ENCODE results near the gene PRKAR2B.

The PRKAR2B gene

DNA sequence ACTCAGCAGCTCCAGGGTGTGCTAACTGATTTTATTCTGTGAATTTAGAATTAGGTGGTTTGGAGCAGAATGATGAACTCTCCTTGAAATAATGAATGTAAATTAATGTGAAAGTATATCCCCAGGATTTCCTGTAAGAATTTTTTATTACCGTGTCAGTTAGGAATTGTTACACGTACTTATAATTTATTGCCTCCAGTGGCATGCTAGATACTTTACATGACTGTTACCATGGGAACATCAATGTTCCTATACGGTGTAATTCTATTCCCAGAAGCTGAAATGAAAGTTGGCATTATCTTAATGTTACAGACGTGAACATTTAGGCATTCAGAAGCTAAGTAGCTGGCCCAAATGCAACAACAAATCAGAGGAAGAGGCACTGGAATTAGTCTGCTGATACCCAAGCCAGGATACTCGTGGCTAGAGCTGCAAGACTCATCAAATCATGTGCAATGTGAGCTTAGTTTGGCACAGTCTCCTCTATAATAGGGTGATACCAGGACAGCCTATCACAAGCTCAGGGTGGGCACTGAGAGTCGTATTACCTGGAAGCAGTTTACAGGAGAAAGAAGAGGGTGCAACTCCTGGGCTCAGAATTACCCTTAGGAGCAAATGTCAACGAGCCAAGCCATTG lies 30.0 kb upstream of the PRKAR2B start:
- H3K9me3 ChIP-seq (ENCODE audit: insufficient read depth, low read depth, low read length) = no peaks in the 10 kb centered on the region
- H3K4me3 ChIP-seq (ENCODE audit: low read length) = no peak overlapping the region
- no peaks in the 10 kb centered on the region for H3K27me3 ChIP-seq (ENCODE audit: insufficient read depth, low read length)
- no peak overlapping the region for H3K27ac ChIP-seq (ENCODE audit: low read length)
- H3K36me3 ChIP-seq (ENCODE audit: insufficient read depth, low read depth, low read length) = no peaks in the 10 kb centered on the region
- no peak overlapping the region for H3K9ac ChIP-seq (ENCODE audit: low read depth, low read length)
- no peaks in the 10 kb centered on the region for H3K4me1 ChIP-seq (ENCODE audit: insufficient read depth, low read length)

DNA sequence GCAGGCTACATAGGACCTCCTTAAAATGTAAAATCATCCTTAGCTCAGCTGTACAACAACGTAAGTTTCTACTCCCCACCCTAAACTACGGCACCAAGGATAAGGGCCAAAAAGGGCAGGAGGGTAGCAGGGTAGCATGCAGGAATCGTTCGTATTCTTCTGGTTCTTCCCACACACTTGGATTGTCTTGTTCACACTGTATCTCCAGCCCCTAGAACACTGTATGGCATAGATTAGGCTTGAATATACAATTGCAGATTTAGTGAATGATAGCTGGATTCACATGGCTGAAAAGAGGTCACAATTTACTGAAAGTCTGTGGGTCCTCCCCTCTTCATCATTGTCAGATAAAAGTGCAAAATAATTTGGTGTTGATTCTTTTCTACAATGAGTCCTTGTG lies 28.2 kb upstream of the PRKAR2B start:
- Histone ChIP-seq H3K36me3 (ENCODE audit: insufficient read depth, low read depth, low read length) (no peaks in the 10 kb centered on the region), H3K9me3 (ENCODE audit: insufficient read depth, low read depth, low read length) (no peaks in the 10 kb centered on the region), H3K4me3 (ENCODE audit: low read length) (no peak overlapping the region), H3K27me3 (ENCODE audit: insufficient read depth, low read length) (no peaks in the 10 kb centered on the region), H3K9ac (ENCODE audit: low read depth, low read length) (no peak overlapping the region), H3K27ac (ENCODE audit: low read length) (no peak overlapping the region), H3K4me1 (ENCODE audit: insufficient read depth, low read length) (peaks cover 2% of the 10 kb centered on the region; the same call in 1 of the 2 replicates)

DNA sequence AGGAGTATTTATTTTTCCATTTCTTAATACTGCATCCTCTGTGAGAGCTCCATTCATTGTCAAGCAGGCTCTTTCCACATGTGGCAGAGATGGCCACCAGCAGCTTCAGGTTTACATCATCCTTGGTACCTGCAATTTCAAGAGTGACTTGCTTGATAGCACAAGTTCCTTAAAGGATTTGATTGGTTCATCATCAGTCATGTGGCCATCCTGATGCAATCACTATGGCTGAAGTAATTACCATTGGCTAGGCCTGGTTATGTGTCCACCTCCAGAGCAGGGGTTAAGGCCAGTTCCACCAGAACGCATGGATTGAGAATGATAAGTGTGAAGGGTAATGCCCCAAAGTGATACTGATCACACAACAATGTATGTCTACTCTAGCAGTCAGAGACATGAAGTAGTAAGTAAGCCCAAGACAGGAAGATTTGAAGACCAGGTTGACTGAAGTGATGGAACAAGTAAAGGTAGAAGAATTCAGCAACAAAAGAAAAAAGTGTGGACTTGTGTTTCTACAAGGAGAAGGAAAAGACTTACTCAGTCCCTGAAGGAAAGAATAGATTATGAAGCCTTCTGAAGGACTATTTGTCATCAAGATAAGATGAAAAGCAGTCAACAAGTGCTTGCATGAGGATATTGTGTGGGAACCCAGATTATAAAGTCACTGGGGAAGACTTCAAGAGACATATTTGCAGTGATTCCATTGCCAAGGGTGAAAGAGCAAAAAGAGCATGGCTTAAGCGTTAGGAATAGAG lies 26.4 kb upstream of the PRKAR2B start:
- H3K36me3 ChIP-seq (ENCODE audit: insufficient read depth, low read depth, low read length) = no peaks in the 10 kb centered on the region
- H3K27me3 ChIP-seq (ENCODE audit: insufficient read depth, low read length) = no peaks in the 10 kb centered on the region
- peaks cover 2% of the 10 kb centered on the region; the same call in 1 of the 2 replicates for H3K4me1 ChIP-seq (ENCODE audit: insufficient read depth, low read length)
- H3K4me3 ChIP-seq (ENCODE audit: low read length) = no peak overlapping the region
- no peaks in the 10 kb centered on the region for H3K9me3 ChIP-seq (ENCODE audit: insufficient read depth, low read depth, low read length)
- H3K27ac ChIP-seq (ENCODE audit: low read length) = no peak overlapping the region
- H3K9ac ChIP-seq (ENCODE audit: low read depth, low read length) = no peak overlapping the region

DNA sequence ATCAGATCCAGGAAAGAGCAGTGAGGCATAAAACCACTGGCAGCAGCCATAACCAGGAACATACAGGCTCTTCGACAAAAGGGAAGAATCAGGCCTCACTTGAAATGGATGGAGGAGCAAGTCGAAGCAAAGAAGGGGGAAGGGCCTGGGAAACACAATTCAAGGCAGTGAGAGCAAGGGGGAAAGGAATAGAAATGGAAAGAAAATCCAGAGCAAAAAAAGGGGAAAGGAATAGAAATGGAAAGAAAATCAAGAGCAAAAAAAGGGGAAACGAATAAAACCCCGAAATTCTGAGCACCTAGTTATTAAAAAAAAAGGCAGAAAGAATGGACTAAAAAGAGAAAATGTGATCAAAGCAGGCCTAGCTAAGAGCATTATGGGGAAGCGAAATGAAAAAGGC lies 24.1 kb upstream of the PRKAR2B start:
- H3K9ac ChIP-seq (ENCODE audit: low read depth, low read length) = 0 out of 2 replicates have a peak overlapping the region, but pooled peaks have one; percentile 21
- H3K4me1 ChIP-seq (ENCODE audit: insufficient read depth, low read length) = peaks cover 2% of the 10 kb centered on the region; the same call in 1 of the 2 replicates
- H3K27me3 ChIP-seq (ENCODE audit: insufficient read depth, low read length) = no peaks in the 10 kb centered on the region
- no peak overlapping the region for H3K27ac ChIP-seq (ENCODE audit: low read length)
- no peak overlapping the region for H3K4me3 ChIP-seq (ENCODE audit: low read length)
- no peaks in the 10 kb centered on the region for H3K36me3 ChIP-seq (ENCODE audit: insufficient read depth, low read depth, low read length)
- no peaks in the 10 kb centered on the region for H3K9me3 ChIP-seq (ENCODE audit: insufficient read depth, low read depth, low read length)

DNA sequence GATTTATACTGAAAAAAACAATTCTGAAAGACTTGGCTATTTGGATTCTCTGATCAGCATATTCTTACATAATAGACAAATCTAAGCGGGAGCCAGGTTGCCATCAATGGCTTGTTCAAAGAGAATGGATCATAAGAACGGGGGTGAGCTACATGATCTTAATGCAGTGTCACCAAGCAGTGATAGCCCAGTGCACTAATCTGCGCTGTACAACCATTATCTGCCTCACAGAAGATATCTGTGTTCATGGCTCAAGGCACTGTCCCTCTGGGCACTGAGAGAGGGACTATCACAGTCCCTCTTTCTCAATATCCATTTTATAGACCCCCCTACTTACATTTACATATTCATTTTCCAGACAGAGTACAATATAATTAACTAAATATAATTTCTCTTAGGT lies 22.9 kb upstream of the PRKAR2B start:
- H3K36me3 ChIP-seq (ENCODE audit: insufficient read depth, low read depth, low read length) = no peaks in the 10 kb centered on the region
- no peak overlapping the region for H3K9ac ChIP-seq (ENCODE audit: low read depth, low read length)
- no peaks in the 10 kb centered on the region for H3K27me3 ChIP-seq (ENCODE audit: insufficient read depth, low read length)
- H3K4me3 ChIP-seq (ENCODE audit: low read length) = no peak overlapping the region
- H3K4me1 ChIP-seq (ENCODE audit: insufficient read depth, low read length) = peaks cover 2% of the 10 kb centered on the region; the same call in 1 of the 2 replicates
- H3K9me3 ChIP-seq (ENCODE audit: insufficient read depth, low read depth, low read length) = no peaks in the 10 kb centered on the region
- no peak overlapping the region for H3K27ac ChIP-seq (ENCODE audit: low read length)

DNA sequence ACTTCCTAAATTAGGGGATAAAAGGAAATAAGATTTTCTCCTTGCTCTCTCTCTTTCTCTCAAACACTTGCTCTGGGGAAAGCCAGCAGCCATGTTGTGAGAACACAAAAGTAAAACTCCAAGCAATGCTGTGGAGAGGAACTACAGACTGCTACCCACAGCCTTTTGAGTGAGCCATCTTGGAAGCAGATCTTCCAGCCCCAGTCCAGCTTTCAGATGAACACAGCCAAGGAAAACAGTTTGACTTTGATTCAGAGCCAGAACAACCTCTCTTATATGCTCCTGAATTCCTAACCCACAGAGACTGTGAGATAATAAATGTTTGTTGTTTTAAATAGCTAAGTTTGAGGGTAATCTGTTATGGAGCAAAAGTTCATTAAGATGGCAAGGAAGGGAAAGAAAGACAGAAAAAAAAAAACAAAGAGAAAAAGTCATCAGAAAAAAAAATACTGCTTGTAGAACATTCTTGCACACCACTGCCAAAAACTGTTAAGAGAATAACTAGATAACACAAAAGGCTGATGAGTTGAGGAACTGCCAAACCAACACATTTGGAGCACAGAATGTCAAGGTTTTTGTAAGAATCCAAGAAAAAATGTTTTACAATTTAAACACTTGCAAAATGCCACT lies 20.9 kb upstream of the PRKAR2B start:
- H3K27me3 ChIP-seq (ENCODE audit: insufficient read depth, low read length) = no peaks in the 10 kb centered on the region
- no peaks in the 10 kb centered on the region for H3K36me3 ChIP-seq (ENCODE audit: insufficient read depth, low read depth, low read length)
- H3K9me3 ChIP-seq (ENCODE audit: insufficient read depth, low read depth, low read length) = no peaks in the 10 kb centered on the region
- H3K9ac ChIP-seq (ENCODE audit: low read depth, low read length) = no peak overlapping the region
- H3K4me3 ChIP-seq (ENCODE audit: low read length) = no peak overlapping the region
- no peak overlapping the region for H3K27ac ChIP-seq (ENCODE audit: low read length)
- H3K4me1 ChIP-seq (ENCODE audit: insufficient read depth, low read length) = peaks cover 2% of the 10 kb centered on the region; the same call in 1 of the 2 replicates

DNA sequence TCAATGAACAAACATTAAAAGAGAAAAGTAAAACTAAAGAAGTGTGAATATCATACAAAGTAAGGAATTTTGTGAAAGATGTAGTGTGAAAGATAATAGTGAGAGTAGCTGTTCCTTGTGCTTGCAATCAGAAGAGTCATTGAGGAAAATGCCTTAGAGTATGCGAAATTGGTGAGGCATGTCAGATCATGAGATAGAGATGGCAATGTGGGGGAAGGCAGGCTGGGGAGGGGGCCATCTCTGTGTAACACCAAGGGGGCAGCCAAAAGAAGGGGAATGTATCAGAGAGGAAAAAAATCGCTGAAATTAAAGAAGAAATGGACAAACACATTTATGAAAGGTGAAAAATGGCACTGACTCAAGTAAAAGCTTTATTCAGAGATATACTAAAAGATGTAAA lies 19.6 kb upstream of the PRKAR2B start:
- H3K4me1 ChIP-seq (ENCODE audit: insufficient read depth, low read length) = peaks cover 2% of the 10 kb centered on the region; the same call in 1 of the 2 replicates
- H3K4me3 ChIP-seq (ENCODE audit: low read length) = no peak overlapping the region
- no peak overlapping the region for H3K27ac ChIP-seq (ENCODE audit: low read length)
- no peaks in the 10 kb centered on the region for H3K9me3 ChIP-seq (ENCODE audit: insufficient read depth, low read depth, low read length)
- no peaks in the 10 kb centered on the region for H3K36me3 ChIP-seq (ENCODE audit: insufficient read depth, low read depth, low read length)
- no peak overlapping the region for H3K9ac ChIP-seq (ENCODE audit: low read depth, low read length)
- H3K27me3 ChIP-seq (ENCODE audit: insufficient read depth, low read length) = no peaks in the 10 kb centered on the region

DNA sequence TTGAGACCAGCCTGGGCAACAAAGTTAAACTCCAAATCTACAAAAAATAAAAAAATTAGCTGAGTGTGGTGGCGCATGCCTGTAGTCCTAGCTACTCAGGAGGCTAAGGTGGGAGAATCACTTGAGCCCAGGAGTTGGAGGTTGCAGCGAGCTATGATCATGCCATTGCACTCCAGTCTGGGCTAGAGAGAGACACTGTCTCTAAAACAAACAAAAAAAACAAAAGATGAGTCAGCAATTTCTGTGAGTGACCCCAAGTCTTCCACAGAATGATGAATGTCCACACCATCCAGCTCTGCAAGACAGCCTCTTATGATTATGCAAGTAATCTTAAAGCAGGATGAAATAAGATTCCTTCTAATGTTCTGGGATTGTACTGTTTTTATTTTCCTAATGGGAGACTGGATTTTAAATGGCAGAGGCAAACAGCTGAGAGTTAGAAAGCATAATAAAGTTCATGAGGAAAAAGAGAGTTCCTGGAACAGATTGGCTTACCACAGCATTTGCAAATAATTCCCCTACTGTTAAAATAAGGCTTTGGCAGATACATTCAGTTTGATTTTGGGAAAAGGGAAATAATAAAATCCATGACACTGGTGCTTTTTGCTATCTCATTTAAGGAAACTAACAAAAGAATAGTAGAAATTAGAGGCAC lies 18.9 kb upstream of the PRKAR2B start:
- Histone ChIP-seq H3K9ac (ENCODE audit: low read depth, low read length) (no peak overlapping the region), H3K27me3 (ENCODE audit: insufficient read depth, low read length) (no peaks in the 10 kb centered on the region), H3K9me3 (ENCODE audit: insufficient read depth, low read depth, low read length) (no peaks in the 10 kb centered on the region), H3K27ac (ENCODE audit: low read length) (no peak overlapping the region), H3K4me1 (ENCODE audit: insufficient read depth, low read length) (no peaks in the 10 kb centered on the region; the same call in 1 of the 2 replicates), H3K4me3 (ENCODE audit: low read length) (no peak overlapping the region), H3K36me3 (ENCODE audit: insufficient read depth, low read depth, low read length) (no peaks in the 10 kb centered on the region)

DNA sequence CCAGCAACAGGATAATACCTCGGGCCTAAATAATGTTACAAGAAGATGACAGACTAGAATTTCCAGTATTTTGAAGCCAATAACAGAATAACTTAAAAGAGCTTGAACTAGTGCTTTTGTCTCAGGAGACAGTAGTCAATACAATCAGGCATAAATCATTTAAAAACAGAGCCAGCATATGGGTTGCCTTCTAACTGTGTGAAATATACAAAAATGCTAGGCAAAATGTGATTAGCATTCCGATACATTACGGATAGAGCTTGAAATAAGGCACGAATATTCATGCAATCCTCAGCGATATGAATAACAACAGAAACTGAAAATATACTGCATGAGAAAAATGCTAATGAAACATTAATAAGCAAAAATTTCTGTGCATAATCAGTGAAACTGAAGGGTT lies 18.3 kb upstream of the PRKAR2B start:
- no peak overlapping the region for H3K27ac ChIP-seq (ENCODE audit: low read length)

DNA sequence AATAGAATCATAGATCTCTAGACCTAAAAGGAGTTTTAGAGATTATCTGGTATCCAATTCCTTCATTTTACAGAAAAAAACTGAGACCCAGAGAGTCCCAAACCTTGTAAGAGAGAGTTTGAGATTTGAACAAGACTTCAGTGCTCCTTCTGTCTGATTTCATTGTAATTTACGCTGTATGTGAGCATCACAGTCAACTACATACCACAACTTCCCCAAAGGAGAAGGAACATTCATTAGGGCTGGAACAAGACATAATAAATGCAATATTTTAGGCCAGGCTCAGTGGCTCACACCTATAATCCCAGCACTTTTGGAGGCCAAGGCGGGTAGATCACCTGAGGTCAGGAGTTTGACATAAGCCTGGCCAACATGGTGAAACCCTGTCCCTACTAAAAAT lies 17.3 kb upstream of the PRKAR2B start:
- H3K27me3 ChIP-seq (ENCODE audit: insufficient read depth, low read length) = no peaks in the 10 kb centered on the region
- no peaks in the 10 kb centered on the region for H3K9me3 ChIP-seq (ENCODE audit: insufficient read depth, low read depth, low read length)
- no peak overlapping the region for H3K9ac ChIP-seq (ENCODE audit: low read depth, low read length)
- H3K4me1 ChIP-seq (ENCODE audit: insufficient read depth, low read length) = no peaks in the 10 kb centered on the region; the same call in 1 of the 2 replicates
- H3K36me3 ChIP-seq (ENCODE audit: insufficient read depth, low read depth, low read length) = no peaks in the 10 kb centered on the region
- H3K27ac ChIP-seq (ENCODE audit: low read length) = no peak overlapping the region
- no peak overlapping the region for H3K4me3 ChIP-seq (ENCODE audit: low read length)

More for the DNA sequence above, 18.3 kb upstream of the PRKAR2B start:
- Histone ChIP-seq H3K9me3 (ENCODE audit: insufficient read depth, low read depth, low read length) (no peaks in the 10 kb centered on the region), H3K9ac (ENCODE audit: low read depth, low read length) (no peak overlapping the region), H3K4me3 (ENCODE audit: low read length) (no peak overlapping the region), H3K36me3 (ENCODE audit: insufficient read depth, low read depth, low read length) (no peaks in the 10 kb centered on the region), H3K27me3 (ENCODE audit: insufficient read depth, low read length) (no peaks in the 10 kb centered on the region), H3K4me1 (ENCODE audit: insufficient read depth, low read length) (no peaks in the 10 kb centered on the region; the same call in 1 of the 2 replicates)

DNA sequence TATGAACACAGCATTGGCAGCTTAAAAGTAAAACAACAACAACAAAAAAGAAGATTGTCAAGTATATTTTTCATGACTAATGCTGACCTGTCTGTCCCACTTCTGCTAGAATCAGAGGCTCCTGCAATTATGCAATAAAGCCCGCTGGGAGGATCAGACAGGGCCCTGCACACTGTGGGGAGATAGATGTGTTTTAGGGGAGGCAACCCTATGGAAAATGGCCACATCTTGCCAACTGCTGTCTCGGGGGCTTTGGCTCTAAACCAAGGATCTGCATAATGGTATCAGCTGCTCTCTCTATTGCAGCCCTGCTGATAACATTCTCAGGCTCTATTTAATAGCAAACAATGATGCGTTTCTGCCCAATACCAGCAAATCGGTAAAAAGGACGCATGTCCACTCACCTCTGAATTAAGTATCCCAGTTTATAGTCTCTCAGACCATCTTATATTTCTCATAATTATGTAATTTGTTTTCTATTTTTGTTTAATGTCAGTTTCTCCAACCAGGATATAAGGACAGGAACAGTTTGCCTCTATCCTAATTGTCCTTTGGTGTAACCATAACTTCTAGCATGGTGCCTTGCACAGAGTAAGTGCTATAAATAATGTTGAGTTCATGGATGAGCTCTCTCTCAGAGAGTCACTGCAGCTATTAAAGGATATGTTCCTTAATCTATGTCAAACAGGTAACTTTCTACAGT lies 15.3 kb upstream of the PRKAR2B start:
- Histone ChIP-seq H3K36me3 (ENCODE audit: insufficient read depth, low read depth, low read length) (no peaks in the 10 kb centered on the region), H3K27ac (ENCODE audit: low read length) (no peak overlapping the region), H3K9ac (ENCODE audit: low read depth, low read length) (no peak overlapping the region), H3K9me3 (ENCODE audit: insufficient read depth, low read depth, low read length) (no peaks in the 10 kb centered on the region), H3K4me3 (ENCODE audit: low read length) (no peak overlapping the region), H3K27me3 (ENCODE audit: insufficient read depth, low read length) (no peaks in the 10 kb centered on the region), H3K4me1 (ENCODE audit: insufficient read depth, low read length) (no peaks in the 10 kb centered on the region; the same call in 1 of the 2 replicates)

Measured in iPS-20b (cell line).